NOMO-1 (cell line): Measurements from ENCODE around the gene GMFB.

Source experiments
- DNase-seq, 2 experiments: peaks; one replicate each; lab custom pipeline; 2025; ENCODE audit not compliant: unreplicated experiment in 2 of 2; lab: John Stamatoyannopoulos, UW

The GMFB gene

GRCh38 chr14:54435500-54435981 lies 53.2 kb downstream of the GMFB start:
- no peak for DNase-seq

DNA sequence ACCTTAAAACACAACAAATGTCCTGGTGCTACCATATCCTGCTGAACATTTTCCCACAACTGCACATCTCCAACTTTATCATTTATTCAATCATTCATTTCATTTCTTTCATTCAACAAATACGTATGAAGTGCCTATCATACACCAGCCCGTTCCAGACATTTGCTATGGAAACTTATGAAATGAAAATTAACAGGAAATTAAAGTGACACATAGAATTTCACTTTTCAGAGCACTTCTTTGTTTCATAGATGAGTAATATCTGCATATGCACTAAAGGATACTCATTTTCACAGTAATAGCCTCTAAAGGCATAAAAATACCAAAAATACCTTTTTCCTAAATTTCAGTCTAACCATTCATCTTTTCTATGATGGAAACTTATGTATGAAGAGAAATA lies 60.3 kb downstream of the GMFB start:
- no peak for DNase-seq

DNA sequence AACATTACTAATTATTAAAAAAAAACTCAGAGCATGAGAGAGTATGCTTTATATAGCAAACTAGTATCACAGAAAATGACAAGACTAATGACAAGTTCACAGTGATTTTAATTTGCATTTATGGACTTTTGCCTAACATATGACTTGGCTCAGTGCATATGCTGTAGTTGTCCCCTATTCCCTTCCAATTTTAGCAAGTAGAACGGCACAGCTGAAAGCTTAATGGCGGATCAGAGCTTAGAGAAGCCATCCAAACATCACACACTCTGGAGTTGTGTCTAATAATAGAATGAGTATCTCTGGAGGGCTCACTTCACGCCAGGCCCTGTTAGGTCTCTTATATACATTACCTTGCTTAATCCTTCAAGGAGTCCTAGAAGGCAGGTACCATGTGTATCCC lies 60.9 kb downstream of the GMFB start:
- DNase-seq, result no peak

GRCh38 chr14:54425537-54426274 lies 63.1 kb downstream of the GMFB start:
- no peak for DNase-seq

DNA sequence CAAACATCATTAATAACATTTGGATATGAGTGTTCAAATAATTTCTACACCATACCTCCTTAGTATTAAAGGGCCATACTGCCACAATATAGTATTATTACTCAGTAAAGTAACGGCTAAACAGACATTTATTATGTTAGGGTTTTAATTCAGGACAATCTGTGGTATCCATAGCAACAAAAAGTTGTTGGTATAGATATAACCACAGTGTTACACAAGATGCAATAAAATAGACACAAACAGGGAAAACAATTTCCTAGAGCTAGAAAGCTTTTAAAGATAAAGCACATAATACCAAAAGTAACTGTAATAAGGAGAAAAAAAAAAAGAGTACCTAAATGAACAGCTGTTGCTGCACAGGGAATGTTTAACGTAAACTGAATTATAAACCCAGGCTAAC lies 63.7 kb downstream of the GMFB start:
- DNase-seq, result no peak
